Measurements from ENCODE around the gene CMYA5.
A peak's percentile ranks its signal among the peaks of the same experiment; 100 is the strongest.

Gene CMYA5

DNA sequence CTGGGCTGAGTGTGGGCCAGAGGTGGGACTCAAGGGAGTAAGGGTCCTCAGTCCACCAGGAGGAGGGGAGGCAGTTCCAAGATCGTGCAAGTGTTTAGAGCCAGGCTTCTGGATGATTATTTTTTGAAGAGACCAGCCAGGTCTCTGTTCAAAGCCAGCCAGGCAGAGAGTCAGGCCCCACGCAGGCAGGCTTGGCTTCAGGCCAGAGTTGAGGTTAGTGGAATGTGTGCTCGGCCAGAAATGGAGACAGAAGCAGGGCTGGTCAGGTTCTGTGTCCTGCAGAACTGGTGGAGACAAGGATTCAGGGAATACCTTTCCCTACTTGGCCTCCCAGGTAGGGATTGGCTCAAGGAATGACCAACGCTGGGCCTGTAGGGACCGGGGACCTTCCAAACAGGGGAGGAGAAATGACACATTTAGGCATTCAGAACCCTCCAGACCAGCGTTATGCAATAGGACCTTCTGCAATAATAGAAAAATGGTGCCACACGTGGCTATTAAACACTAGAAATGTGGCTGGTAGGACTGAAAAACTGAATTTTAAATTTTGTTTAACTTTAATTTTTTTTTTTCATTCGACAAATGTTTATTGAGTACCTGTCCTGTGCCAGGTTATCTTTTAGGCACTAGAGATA is 106.2 kb downstream of the CMYA5 start:
- peak; percentile 36 for DNase-seq (ENCODE audit: low spot score)

DNA sequence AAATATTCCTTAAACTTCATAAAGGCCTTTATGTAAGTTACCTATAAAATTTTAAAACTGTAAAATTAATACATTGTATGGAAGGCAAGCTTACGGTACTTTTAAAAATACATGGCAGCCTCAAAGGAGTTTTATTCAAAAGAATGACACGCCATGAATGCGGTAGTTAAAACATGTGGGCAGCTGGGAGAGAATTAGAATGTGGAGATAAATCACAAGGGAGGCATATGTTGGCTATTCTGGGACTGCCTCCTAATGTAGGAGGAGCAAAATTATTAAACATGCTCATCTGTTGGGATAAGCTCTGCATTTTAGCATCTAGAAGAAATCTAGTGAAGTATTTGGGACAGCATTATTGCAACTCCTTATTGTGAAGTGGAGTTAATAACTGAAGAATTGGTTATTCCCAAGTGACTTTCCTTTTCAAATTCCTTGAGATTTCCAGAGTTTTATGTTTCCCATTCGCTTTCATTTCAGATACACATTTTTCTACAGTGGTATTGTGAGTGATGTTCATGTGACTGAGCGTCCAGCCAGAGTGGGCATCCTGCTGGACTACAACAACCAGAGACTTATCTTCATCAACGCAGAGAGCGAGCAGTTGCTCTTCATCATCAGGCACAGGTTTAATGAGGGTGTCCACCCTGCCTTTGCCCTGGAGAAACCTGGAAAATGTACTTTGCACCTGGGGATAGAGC is 109.4 kb downstream of the CMYA5 start:
- no peak for DNase-seq (ENCODE audit: low spot score)

DNA sequence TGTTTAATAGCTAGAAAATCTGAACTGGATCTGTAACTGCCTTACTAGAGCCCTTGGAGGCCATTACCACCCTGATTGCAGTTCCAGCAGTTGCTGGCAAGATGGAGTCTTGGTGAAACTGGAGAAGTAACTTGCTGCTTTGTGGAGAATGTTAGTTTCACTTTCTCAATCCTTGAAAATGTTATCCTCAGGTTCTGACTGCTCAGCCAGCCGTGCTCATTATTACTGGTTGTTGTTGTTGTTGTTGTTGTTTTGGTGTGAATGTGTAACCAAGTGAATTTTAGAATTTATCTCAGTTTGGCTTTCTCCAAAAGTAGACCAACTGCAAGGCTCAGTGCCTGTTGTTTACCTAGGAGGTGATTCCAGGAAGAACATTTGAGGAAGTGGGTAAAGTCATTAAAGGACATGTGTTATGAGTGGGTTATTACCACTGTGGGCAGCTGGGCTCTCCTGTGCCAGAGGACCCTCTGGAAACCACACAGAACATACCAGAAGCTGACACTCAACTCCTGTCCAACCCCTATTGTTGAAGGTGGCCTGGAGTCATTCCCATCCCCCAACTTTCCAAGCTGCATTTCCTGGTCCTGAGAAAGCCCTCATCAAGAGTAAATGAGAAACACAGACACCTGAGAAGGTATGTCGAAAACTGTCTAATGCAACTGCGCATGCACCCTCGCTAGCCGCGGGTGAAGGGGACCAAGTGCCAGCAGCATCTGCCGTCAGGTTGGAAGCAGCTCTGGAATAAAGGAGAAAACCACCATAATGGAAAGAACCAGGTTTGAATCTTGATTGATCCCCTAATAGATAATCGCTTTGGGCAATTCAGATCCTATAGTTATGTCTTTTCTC is 111.6 kb downstream of the CMYA5 start:
- no peak for DNase-seq (ENCODE audit: low spot score)

DNA sequence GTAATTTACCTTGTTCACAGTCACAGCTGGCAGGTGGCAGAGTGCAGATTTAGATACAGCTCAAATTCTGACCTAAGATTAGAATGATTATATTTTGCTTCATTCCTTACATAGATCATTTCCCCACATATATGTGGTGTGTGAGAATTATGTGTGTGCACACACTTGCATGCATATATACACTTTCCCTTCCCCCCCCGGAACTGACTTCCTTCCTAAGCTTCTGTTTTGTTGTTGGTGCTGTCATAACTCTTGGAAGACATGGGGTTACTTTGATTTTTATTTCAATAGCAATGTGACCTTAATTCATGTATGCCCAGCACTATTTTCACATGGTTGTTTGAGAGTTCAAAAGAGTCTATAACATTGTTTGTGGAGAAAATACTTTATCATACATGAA is 112.8 kb downstream of the CMYA5 start:
- DNase-seq (ENCODE audit: low spot score) = no peak

DNA sequence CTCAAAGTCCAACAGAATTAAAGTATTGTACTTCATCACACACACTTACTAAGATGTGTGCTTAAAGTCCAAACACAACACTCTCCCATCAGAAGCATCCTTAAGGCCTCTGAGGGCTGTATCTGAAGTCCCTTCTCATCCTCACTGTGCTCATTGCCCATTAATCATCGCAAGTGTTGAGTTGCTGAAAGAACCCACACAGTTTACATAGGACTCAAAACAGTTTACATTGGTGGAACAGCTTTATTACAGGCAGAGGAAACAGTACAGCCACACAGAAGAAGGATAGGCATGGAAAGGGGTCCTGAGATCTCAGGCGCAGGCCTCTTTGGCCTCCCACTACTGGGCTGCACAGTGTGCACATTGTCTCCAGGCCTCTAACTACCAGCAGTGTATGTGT is 113.4 kb downstream of the CMYA5 start:
- DNase-seq (ENCODE audit: low spot score) = no peak

DNA sequence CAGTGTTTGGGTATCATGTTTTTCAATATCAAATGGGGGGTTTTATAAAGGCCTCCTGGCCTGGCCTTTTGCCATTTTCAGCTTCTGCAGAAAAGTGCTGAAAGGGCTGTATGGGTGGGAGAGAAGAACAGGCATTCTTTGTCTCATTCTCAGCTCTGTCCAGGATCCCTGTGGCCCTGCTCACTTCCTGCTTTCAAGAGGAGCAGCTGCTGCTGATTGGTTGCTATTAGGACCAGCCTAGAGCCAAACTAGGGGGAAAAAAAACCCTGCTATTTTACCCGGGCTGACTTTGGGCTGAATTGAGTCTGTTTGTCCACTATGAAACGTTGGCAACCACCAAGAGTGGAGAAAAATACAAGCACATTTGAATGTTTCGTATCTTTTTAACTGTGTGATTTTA is 117.1 kb downstream of the CMYA5 start:
- DNase-seq (ENCODE audit: low spot score) = no peak

DNA sequence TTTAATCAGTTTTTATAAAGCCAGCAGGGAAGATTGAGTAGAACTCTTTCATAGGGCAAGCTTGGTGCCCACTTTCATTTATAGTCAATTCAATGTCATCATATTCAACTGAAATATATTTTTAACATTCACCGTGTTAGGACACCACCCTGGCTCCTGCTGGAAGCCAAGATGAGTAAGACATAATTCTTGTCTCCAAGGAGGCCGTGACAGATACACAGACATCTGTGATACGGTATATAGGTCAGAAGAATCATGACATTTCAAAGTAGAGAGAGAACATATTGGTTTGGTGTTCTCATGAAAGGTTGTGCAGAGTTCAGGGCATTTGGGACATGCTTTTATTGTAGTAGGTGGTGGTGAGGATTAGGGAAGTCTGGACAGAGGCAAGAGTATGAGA is 120.1 kb downstream of the CMYA5 start:
- no peak for DNase-seq (ENCODE audit: low spot score)

DNA sequence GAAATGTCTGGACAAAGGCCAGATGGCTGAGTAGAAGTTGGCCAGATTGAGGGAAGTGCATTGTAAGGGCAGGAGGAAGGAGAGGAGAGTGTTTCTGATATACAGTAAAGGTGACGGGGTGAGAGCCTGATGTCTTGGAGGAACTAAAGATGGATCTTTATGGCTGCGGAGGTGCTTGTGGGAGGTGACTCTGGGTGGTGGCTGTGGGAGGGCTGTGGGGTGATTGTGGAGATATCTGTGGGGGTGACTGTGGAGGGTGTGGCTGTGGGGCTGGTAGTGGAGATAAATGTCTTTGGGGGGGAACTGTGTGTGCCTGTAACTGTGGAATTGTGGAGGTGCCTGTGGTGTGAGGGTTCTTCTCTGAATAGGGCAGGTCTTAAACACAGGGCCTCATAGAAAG is 121.4 kb downstream of the CMYA5 start:
- DNase-seq (ENCODE audit: low spot score) = no peak

DNA sequence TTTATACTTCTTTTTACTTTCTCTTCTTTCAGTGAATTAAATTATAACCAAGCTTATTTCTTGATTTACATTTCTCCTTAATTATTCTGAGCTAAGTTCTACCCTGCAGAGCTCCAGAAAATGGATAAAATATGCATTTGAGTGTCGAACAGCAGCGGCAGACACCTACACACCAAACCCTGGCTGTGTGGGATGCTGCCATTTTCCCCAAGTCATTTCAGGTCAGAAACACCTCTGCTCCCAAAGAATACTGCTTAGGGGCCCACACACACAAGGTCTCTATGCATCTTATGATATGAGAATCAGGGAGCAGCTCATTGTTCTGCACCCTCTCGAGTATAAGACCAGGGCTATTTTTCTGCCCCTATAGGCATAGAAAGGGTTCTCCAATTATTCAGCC is 122.3 kb downstream of the CMYA5 start:
- no peak for DNase-seq (ENCODE audit: low spot score)

DNA sequence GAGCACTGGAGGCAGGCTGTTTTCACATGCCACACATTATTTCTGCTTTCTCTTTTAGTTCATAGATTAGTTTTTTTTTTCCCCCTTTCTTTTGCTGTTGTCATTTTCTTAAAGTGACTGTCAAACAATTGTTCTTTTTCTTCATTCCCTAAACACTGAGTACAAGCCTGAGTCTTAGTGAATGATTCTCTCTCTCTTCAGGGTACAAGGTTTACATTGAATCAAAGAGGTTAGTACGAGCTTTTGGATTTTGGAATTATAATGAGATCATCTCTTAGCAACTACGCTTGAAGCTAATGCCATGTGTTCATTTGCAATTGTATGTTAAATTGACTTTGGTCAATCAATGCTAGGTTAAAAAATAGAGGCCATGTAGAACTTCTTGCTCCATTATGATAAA is 125.1 kb downstream of the CMYA5 start:
- no peak for DNase-seq (ENCODE audit: low spot score)

DNA sequence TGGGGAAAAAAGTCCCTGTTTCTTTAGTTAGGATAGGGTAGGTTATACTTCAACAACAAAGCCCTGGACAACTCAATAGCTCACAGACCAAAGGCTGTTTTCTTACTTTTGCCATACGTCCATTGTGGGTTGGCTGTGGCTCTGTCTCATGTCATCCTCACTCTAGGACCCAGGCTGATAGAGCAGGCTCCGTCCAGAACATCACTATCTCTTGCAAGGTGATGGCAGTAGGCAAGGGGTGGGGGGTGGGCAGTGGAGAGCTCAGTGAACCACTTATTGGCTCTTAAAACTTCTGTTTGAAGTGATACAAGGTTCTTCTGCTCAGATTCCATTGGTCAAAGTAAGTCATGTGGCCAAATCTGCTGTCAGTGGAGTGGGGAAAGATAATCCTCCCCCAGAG is 126.4 kb downstream of the CMYA5 start:
- no peak for DNase-seq (ENCODE audit: low spot score)

DNA sequence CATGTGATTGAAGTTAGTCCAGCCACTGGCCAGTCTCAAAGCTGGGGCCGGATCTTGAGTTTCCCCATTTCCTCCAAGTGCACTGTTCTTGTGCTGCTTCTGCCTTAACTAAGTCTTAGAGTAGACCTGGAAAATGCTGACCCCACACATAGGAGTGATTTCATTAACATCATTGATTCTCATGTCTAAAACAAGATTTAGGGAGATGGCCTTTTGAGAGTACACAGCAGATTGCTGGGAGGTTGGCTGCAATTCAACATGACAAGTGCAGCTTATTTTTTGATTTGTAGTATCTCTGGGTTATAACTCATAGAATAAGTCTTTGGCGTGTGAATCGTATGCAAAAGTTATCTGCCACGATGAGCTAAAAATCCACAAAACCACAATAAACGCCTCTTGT is 131.0 kb downstream of the CMYA5 start:
- DNase-seq (ENCODE audit: low spot score) = no peak

DNA sequence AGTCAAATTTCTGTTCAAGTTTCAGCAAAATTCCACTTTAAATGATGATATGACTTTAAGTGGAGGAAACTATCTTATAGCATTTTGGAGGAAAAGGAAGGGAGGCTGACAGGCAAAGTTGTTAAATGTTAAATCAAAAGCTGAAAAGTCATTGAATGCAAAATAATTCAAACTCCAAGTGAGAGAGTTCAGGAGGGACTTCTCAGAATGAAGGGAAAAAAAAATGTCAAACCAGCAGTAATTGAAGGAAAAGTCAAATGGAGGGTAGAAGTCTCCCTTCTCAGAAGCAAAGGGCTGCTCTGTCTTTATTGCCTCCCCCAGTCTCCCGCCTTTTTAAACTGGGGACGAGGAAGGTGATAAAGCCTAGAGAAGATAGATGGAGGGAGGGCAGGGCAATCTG is 134.8 kb downstream of the CMYA5 start:
- DNase-seq (ENCODE audit: low spot score) = no peak

DNA sequence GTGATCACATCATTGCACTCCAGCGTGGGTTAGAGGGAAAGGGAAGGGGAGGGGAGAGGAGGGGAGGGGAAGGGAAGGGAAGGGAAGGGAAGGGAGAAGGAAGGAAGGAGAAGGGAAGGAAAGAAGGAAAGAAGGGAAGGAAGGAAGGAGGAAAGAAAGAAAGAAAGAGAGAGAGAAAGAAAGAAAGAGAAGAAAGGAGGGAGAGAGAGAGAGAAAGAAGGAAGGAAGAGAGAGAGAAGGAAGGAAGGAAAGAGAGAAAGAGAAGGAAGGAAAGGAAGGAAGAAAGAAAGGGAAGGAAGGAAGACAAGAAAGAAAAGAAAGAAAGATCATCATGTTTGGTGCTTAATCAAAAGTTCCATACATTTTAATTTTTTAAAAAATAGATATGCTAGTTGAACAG is 136.2 kb downstream of the CMYA5 start:
- no peak for DNase-seq (ENCODE audit: low spot score)

DNA sequence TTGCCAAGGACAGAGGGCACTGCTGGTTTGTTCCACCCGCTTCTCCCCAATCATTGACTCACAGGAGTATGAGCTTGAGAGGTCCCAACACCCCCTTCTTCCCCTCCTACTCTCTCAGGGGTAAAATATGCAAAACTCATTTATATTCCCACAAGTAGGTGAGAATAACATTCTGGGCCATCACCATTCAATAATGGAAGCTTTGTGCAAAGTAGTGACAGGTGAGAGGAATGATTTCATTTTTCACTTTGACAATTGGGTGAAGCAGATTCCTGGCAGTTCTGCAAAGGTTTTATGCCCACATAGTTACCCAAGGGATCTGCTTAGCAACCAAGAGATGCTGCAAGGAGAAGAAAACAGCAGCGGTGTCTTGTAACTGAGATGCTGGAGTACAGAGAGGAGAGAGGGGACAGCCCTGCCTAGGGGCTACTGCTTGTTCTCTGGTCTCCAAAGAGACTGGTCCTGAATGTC is 137.6 kb downstream of the CMYA5 start:
- DNase-seq (ENCODE audit: low spot score) = no peak

DNA sequence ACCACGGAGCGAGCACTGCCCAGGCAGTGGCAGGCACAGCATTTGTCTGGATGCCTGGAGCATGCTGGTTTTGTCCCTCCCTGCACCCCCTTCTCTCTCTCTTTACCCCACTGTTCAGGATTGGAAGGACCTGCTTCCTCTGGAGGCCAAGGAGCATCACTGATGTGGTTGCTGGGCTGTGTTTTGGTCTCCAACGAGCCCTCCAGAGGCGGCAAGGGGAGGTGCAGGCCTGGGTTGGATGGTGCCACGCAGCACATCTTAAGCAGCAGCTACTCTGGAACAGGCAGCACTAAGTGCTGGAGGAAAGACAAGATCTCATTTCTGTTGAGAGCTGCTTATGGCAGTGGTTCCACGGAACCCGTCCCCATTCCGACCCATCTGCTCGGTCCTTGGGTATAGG is 139.6 kb downstream of the CMYA5 start:
- DNase-seq (ENCODE audit: low spot score) = peak; percentile 39

DNA sequence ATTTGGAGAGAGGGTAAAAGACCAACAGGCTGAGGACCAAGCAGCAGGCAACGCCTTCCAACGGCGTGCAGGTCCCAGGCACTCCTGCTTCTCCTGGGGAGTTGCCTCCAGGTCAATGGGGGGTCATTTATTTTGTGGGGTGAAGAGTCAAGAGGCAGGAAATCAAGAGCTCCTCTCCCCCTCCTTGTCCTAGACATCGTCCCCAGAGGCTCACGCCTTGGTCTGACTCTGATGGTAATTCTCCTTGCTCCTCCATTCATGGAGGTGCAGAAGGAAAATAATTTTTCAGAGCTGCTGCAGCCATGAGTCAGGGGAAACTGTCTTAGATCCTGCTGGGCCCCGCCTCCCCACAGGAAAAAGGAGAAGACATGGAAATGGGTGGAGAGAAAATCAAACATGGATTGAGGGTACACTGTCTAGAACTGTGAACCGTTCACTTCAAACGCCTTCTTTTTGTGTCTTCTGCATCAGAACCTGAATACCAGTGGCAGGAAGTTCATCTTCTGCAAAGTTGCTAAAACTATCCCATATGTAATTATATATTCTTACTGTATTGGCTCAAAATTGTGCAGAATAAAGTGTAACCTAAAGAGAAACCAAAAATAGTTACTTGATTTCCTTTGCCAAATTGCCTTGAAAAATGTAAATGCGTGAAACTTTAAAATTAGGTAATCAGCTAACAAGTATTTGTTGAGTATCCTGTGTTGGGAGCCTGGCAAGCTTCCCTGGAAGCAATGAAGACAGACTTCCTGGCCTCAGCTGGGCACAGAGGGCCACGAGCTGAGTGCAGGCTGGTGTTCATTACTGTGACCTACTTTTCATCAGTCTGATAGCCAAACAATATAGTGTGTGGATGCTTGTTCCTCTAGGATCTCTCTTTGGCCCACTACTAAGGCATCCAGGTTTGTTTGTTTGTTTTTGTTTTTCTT is 142.0 kb downstream of the CMYA5 start:
- no peak for DNase-seq (ENCODE audit: low spot score)

DNA sequence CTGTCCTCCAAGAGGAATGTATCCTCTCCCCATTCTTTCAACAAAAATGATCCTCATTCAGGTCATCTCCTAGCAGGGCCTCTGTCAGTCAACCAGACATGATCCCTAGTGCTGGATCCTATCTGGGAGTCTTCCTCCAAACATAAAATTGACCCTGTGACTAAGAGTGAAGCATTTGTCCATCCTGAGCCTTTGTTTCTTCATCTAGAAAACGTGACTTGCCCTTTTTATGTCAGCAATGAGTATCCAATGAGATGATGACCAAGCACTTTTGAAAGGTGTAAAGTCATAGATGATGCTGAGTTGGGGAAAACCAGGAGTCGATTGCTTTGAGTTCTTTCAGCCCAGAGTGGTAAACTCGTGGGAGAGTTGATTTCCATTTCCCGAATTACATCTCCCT is 143.3 kb downstream of the CMYA5 start:
- no peak for DNase-seq (ENCODE audit: low spot score)

DNA sequence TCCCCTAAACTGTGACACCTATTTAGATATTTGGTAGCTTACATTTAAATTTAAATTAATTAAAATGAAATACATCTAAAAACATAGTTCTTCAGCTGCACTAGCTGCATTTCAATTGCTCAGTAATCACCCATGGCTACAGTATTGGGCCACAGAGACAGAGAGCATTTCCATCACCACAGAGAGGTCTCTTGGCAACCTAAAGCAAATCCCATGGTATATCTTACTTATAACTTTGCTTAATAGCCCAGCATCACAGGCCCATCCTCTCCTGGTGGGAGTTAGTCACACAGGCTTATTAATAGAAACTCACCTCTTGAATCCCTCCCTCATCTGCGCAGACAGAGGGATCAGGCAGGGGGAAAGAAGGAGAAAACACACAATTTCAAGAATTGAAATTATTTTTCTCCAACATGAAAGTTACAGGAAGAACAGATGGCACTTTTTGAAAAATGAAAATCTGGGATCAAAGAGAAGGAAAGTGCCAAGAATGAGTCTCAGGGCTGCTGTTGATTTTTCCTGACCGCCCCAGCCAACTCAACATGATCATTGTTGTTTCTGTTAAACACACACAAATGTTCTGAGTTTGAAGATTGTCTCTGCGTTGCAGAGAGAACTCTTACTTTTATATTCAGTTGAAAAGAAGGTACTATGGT is 144.6 kb downstream of the CMYA5 start:
- no peak for DNase-seq (ENCODE audit: low spot score)

DNA sequence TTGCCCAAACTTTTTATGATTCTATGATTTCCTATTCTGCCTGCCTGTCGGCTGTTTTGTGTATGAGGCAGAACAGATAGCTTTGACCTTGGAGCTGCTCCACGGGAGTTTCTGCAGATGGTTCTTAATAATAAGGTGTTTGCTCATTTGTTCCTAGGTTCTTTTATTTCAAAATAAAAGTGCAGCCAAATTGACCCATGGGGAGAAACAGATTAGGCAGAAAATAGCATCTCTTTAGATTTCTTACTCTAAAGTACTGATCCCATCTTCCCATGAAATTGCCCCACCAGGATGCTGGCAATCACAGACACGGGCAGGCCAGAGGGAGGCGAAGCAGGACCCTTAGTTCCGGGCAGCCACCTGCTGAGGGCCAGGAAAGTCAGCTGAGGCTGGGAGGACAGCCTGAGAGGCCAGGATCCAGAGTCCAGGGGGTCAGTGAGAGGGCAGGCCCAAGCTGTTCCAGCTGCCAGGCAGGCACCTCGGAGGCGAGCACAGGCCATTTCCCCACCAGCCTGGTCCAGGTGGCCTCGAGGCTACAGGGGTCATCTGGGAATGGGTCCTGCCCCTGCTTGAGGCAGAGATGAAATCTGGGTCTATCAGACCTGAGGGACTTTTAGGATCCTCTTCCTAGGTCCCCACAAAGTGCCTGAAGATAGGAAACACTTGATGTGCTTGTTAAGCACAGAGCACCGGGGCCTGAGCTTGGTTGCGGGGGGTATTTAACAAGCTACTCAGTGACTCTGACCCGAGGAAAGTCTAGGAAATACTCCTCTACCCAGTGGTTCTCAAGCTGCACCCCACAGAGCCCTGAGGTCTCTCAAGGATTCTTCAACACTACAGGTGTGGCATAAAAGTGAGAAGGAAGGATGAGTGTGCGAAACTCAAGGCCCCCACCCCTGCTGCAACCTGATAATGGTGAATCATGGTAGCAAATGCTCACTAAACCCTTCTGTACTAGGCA is 145.4 kb downstream of the CMYA5 start:
- no peak for DNase-seq (ENCODE audit: low spot score)
